HepG2 (cell line): Measurements from ENCODE around the gene CD8A. TPM values are rescaled to one million over a fixed set of nuclear protein-coding genes. Genes with fewer than 3 reads are reported as not detected.

Source experiments
- AKAP8 ChIP-seq: sonication (generic); formaldehyde crosslinking; IDR thresholded peaks from 2 replicates; pipeline ENCODE4 v1.5.1; 2020; ENCODE audit warnings: mild to moderate bottlenecking, missing genetic modification reagents
- HNRNPUL1 ChIP-seq: fragments of 200-400 bp; formaldehyde crosslinking; IDR thresholded peaks from 2 replicates; pipeline ENCODE4 v1.6.1; 2017; ENCODE audit warnings: low read depth, mild to moderate bottlenecking, low read length, moderate library complexity
- NR2F2 ChIP-seq: IDR thresholded peaks from 2 replicates; pipeline ENCODE4 v1.6.1; 2012; ENCODE audit warnings: low read depth, inconsistent platforms, borderline replicate concordance
- ZFYVE20 ChIP-seq: sonication (generic); formaldehyde crosslinking; IDR thresholded peaks from 2 replicates; pipeline ENCODE4 v1.8.0; 2023; ENCODE audit warnings: low read depth, mild to moderate bottlenecking, moderate library complexity, missing genetic modification reagents, borderline replicate concordance
- ZNF776 ChIP-seq: sonication (generic); formaldehyde crosslinking; IDR thresholded peaks from 2 replicates; pipeline ENCODE4 v1.4.0; 2020; ENCODE audit warnings: mild to moderate bottlenecking, missing genetic modification reagents
- ZNF83 ChIP-seq: sonication (generic); formaldehyde crosslinking; IDR thresholded peaks from 2 replicates; pipeline ENCODE4 v1.4.0; 2020; ENCODE audit warnings: missing genetic modification reagents, mild to moderate bottlenecking, borderline replicate concordance
- polyA plus RNA-seq, 8 experiments: library from polyadenylated mRNA; depleted of rRNA in 3 of 8; stranded (reverse) in 7 of 8; unstranded in 1 of 8; fragments of >200 nt; fragmentation: Illumina TruSeq in 4 of 8; extraction: Trizol in 4 of 8; gene quantifications; 2 replicates each; pipeline versions ENCODE4 v1.2.1 to v1.2.3, GENCODE V29; 2011 to 2016; ENCODE audit warnings: low read depth in 4 of 8, missing spikeins in 1 of 8, mixed read lengths in 1 of 8; ENCODE audit not compliant: insufficient read depth in 1 of 8
- total RNA-seq, 5 experiments: library from RNA; depleted of rRNA; stranded (reverse); fragments of >200 nt; fragmentation: Illumina TruSeq; extraction: Trizol; gene quantifications; 2 replicates each; pipeline ENCODE4 v1.2.3, GENCODE V29; 2016; ENCODE audit warnings: low read depth in 1 of 5
- TF ChIP-seq, protein P1 (sequence below): sonication (generic); formaldehyde crosslinking; IDR thresholded peaks from 2 replicates; pipeline ENCODE4 v1.5.0; 2020; ENCODE audit warnings: mild to moderate bottlenecking, missing genetic modification reagents
- TF ChIP-seq, protein P2 (sequence below): sonication (generic); formaldehyde crosslinking; IDR thresholded peaks from 2 replicates; pipeline ENCODE4 v1.8.0; 2023; ENCODE audit warnings: mild to moderate bottlenecking, missing genetic modification reagents
- TF ChIP-seq, protein P3 (sequence below), 2 experiments: fragments of 450-650 bp in 1 of 2; sonication (generic) in 1 of 2; formaldehyde crosslinking in 1 of 2; IDR thresholded peaks; 2 replicates each; pipeline versions ENCODE4 v1.6.1 to v1.8.0; 2016 to 2022; ENCODE audit warnings: antibody characterized with exemption in 1 of 2, mild to moderate bottlenecking in 1 of 2, missing genetic modification reagents in 1 of 2

CD8A gene
- total and polyA plus RNA-seq, 2 of the 13 experiments (the other 11 are each of a cell fraction or from before 2014, with no cell fraction given), result 0.09 TPM; not detected in 1

DNA sequence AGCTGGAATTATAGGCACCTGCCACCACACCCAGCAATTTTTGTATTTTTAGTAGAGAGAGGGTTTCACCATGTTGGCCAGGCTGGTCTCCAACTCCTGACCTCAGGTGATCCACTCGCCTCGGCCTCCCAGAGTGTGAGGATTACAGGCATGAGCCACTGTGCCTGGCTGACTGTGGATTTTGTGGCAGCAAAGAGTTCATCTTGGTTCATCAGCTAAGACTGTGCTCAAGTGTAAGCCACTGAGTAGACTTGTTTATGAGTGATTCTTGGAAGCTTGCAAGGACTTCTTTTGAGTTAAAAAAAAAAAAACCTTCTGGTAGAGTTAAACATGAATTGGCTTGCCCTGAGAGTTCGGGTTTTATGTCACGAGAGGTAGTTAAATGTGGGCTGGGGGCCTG lies 36.2 kb upstream of the CD8A start (continued):
- no peak for TF ChIP-seq ZNF776 (CRISPR knock-in tag)
- TF ChIP-seq, protein P1, sequence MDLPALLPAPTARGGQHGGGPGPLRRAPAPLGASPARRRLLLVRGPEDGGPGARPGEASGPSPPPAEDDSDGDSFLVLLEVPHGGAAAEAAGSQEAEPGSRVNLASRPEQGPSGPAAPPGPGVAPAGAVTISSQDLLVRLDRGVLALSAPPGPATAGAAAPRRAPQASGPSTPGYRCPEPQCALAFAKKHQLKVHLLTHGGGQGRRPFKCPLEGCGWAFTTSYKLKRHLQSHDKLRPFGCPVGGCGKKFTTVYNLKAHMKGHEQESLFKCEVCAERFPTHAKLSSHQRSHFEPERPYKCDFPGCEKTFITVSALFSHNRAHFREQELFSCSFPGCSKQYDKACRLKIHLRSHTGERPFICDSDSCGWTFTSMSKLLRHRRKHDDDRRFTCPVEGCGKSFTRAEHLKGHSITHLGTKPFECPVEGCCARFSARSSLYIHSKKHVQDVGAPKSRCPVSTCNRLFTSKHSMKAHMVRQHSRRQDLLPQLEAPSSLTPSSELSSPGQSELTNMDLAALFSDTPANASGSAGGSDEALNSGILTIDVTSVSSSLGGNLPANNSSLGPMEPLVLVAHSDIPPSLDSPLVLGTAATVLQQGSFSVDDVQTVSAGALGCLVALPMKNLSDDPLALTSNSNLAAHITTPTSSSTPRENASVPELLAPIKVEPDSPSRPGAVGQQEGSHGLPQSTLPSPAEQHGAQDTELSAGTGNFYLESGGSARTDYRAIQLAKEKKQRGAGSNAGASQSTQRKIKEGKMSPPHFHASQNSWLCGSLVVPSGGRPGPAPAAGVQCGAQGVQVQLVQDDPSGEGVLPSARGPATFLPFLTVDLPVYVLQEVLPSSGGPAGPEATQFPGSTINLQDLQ, result no peak
- no peak for TF ChIP-seq HNRNPUL1
- TF ChIP-seq AKAP8, result no peak
- TF ChIP-seq ZNF83 (CRISPR knock-in tag), result no peak
- TF ChIP-seq, protein P2, sequence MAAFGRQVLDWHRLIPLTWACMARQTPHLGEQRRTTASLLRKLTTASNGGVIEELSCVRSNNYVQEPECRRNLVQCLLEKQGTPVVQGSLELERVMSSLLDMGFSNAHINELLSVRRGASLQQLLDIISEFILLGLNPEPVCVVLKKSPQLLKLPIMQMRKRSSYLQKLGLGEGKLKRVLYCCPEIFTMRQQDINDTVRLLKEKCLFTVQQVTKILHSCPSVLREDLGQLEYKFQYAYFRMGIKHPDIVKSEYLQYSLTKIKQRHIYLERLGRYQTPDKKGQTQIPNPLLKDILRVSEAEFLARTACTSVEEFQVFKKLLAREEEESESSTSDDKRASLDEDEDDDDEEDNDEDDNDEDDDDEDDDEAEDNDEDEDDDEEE, result no peak
- no peak for TF ChIP-seq ZFYVE20 (CRISPR knock-in tag)
- TF ChIP-seq, protein P3, sequence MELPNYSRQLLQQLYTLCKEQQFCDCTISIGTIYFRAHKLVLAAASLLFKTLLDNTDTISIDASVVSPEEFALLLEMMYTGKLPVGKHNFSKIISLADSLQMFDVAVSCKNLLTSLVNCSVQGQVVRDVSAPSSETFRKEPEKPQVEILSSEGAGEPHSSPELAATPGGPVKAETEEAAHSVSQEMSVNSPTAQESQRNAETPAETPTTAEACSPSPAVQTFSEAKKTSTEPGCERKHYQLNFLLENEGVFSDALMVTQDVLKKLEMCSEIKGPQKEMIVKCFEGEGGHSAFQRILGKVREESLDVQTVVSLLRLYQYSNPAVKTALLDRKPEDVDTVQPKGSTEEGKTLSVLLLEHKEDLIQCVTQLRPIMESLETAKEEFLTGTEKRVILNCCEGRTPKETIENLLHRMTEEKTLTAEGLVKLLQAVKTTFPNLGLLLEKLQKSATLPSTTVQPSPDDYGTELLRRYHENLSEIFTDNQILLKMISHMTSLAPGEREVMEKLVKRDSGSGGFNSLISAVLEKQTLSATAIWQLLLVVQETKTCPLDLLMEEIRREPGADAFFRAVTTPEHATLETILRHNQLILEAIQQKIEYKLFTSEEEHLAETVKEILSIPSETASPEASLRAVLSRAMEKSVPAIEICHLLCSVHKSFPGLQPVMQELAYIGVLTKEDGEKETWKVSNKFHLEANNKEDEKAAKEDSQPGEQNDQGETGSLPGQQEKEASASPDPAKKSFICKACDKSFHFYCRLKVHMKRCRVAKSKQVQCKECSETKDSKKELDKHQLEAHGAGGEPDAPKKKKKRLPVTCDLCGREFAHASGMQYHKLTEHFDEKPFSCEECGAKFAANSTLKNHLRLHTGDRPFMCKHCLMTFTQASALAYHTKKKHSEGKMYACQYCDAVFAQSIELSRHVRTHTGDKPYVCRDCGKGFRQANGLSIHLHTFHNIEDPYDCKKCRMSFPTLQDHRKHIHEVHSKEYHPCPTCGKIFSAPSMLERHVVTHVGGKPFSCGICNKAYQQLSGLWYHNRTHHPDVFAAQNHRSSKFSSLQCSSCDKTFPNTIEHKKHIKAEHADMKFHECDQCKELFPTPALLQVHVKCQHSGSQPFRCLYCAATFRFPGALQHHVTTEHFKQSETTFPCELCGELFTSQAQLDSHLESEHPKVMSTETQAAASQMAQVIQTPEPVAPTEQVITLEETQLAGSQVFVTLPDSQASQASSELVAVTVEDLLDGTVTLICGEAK (IDR thresholded peaks at IDR 0.05), result no peak
- TF ChIP-seq, protein P3 (CRISPR knock-in tag; IDR thresholded peaks at IDR 0.05), result no peak
- TF ChIP-seq NR2F2, result no peak
